ENCODE measurements around the gene SH2D2A.
"Not testable (repeated sequence)": the region's sequence is repeated elsewhere in the genome, so short reads cannot be mapped to it uniquely, and the experiment has no call there.

GRCh38 chr1:156765136-156765535, 51.5 kb downstream of the SH2D2A start:
- not testable (repeated sequence) for TF ChIP-seq HMGA2 (CRISPR knock-in tag; IDR thresholded peaks at IDR 0.05); MAX (CRISPR knock-in tag; IDR thresholded peaks at IDR 0.05); CTCF (IDR thresholded peaks at IDR 0.05); ERG (CRISPR knock-in tag; IDR thresholded peaks at IDR 0.05); FOXP1 (CRISPR knock-in tag; IDR thresholded peaks at IDR 0.05; ENCODE audit: borderline replicate concordance); MLX (CRISPR knock-in tag; IDR thresholded peaks at IDR 0.05); NFYB (CRISPR knock-in tag; conservative IDR thresholded peaks at IDR 0.05; ENCODE audit: low read depth)

All from WTC11 (cell line).